ENCODE results near the gene PYROXD2.

- TF ChIP-seq BHLHE40 (IDR thresholded peaks at IDR 0.05; ENCODE audit: borderline replicate concordance), result no peak
- TF ChIP-seq CTBP1 (IDR thresholded peaks at IDR 0.05; ENCODE audit: borderline replicate concordance), result no peak
- no peak for TF ChIP-seq SUZ12 (IDR thresholded peaks at IDR 0.05)
- TF ChIP-seq ELF4 (IDR thresholded peaks at IDR 0.05), result no peak
- no peak for TF ChIP-seq ZNF384 (IDR thresholded peaks at IDR 0.05)
- TF ChIP-seq SP1 (IDR thresholded peaks at IDR 0.05), result no peak
- TF ChIP-seq PKNOX1 (IDR thresholded peaks at IDR 0.05), result no peak
- TF ChIP-seq FOXA1 (IDR thresholded peaks at IDR 0.05), result no peak
- TF ChIP-seq FOXM1 (IDR thresholded peaks at IDR 0.05; ENCODE audit: borderline replicate concordance), result no peak
- no peak for TF ChIP-seq FOXK2 (IDR thresholded peaks at IDR 0.05)
- TF ChIP-seq NFRKB (IDR thresholded peaks at IDR 0.05), result no peak
- no peak for TF ChIP-seq L3MBTL2 (conservative IDR thresholded peaks at IDR 0.05)
Measured at GRCh38 chr10:98357194-98357822, 57.7 kb downstream of the PYROXD2 start.
